Ovary (tissue), 3 donors: ENCODE results near the gene EVL.

ENCODE experiments used
- EP300 ChIP-seq: sonication (generic); formaldehyde crosslinking; IDR thresholded peaks from one replicate; pipeline ENCODE4 v1.6.1; 2017; ENCODE audit warnings: antibody characterized with exemption
- POLR2A ChIP-seq: fragments of 450-650 bp; IDR thresholded peaks from one replicate; pipeline ENCODE4 v1.6.1; 2017; ENCODE audit warnings: antibody characterized with exemption, mild to moderate bottlenecking, moderate library complexity
- TF ChIP-seq, protein P1 (sequence below), 3 donors: fragments of 450-650 bp in 2 of 3; fragments of 200-600 bp in 1 of 3; IDR thresholded peaks; one replicate each; pipeline versions ENCODE4 v1.5.1 to v1.8.0; 2016 to 2022; ENCODE audit warnings: antibody characterized with exemption in 3 of 3, mild to moderate bottlenecking in 1 of 3
- donor health status: DM: no; HTN: no; CAD: no.

DNA sequence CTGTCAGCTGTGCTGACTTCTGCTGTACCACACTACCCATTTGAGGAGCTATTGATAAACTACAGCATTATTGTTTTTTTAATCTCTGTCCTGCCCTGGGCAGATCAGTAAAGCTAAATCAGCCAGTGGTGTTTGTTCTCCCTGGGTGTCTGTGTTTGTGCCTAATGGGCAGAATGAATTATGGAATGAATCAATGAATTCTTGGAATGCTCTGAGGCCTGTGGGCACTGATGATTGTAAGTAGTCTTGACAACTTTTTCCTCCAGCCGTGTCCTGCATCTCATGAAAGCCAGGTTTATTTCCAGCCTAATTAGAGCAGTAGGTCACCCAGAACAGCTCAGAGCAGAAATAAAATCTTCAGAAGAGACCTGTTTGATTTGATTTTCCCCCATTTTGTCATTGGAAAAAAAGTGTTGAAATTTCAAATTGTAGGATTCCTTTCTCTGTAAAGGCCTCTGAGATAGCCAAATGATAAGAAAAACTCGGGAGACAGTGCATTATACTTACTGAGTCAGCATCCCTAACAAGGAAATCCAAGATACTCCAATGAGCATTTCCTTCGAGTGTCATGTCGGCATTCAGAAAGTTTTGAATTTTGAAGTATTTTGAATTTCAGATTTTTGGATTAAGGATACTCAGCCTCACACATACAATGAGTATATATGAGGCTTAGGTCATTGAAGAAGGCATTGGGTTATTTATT is 19.4 kb upstream of the EVL start:
- TF ChIP-seq, protein P1, sequence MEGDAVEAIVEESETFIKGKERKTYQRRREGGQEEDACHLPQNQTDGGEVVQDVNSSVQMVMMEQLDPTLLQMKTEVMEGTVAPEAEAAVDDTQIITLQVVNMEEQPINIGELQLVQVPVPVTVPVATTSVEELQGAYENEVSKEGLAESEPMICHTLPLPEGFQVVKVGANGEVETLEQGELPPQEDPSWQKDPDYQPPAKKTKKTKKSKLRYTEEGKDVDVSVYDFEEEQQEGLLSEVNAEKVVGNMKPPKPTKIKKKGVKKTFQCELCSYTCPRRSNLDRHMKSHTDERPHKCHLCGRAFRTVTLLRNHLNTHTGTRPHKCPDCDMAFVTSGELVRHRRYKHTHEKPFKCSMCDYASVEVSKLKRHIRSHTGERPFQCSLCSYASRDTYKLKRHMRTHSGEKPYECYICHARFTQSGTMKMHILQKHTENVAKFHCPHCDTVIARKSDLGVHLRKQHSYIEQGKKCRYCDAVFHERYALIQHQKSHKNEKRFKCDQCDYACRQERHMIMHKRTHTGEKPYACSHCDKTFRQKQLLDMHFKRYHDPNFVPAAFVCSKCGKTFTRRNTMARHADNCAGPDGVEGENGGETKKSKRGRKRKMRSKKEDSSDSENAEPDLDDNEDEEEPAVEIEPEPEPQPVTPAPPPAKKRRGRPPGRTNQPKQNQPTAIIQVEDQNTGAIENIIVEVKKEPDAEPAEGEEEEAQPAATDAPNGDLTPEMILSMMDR (IDR thresholded peaks at IDR 0.05) = no peak
- TF ChIP-seq POLR2A (no peak), EP300 (no peak)
